ENCODE results near the gene YIPF5.

The YIPF5 gene

GRCh38 chr5:144125163-144125726 is 45.2 kb downstream of the YIPF5 start:
- DNase-seq (ENCODE audit: low read depth) = no peak

GRCh38 chr5:144122641-144123040 is 47.8 kb downstream of the YIPF5 start:
- no peak for DNase-seq (ENCODE audit: low read depth)

- DNase-seq (ENCODE audit: low read depth) = no peak
Observed at GRCh38 chr5:144122081-144122480, 48.4 kb downstream of the YIPF5 start.

- DNase-seq (ENCODE audit: low read depth) = no peak
Observed at GRCh38 chr5:144121577-144121976, 48.9 kb downstream of the YIPF5 start.

GRCh38 chr5:144120661-144121180 is 49.7 kb downstream of the YIPF5 start:
- no peak for DNase-seq (ENCODE audit: low read depth)

- no peak for DNase-seq (ENCODE audit: low read depth)
Observed at GRCh38 chr5:144117412-144117811, 53.0 kb downstream of the YIPF5 start.

- DNase-seq (ENCODE audit: low read depth) = no peak
Observed at GRCh38 chr5:144114571-144114970, 55.9 kb downstream of the YIPF5 start.

Data from T follicular helper cell (primary cell).